Subcutaneous adipose tissue (tissue), 4 donors: ENCODE results near the gene ZBTB5. TPM values are rescaled to one million over a fixed set of nuclear protein-coding genes. Genes with fewer than 3 reads are reported as not detected.

Experiments used
- total RNA-seq, 4 donors: library from RNA; depleted of rRNA; stranded (reverse); fragments of >200 nt; gene quantifications; one replicate each; pipeline ENCODE4 v1.1.0, GENCODE V29; 2016
- TF ChIP-seq, protein P1 (sequence below): fragments of 450-650 bp; IDR thresholded peaks from one replicate; pipeline ENCODE4 v1.5.1; 2016; ENCODE audit warnings: low read depth, mild to moderate bottlenecking, control low read depth, antibody characterized with exemption, moderate library complexity

ZBTB5 gene
- total RNA-seq, 4 donors from 2014 or later = 6.0 to 9.0 (median 7.7) TPM

DNA sequence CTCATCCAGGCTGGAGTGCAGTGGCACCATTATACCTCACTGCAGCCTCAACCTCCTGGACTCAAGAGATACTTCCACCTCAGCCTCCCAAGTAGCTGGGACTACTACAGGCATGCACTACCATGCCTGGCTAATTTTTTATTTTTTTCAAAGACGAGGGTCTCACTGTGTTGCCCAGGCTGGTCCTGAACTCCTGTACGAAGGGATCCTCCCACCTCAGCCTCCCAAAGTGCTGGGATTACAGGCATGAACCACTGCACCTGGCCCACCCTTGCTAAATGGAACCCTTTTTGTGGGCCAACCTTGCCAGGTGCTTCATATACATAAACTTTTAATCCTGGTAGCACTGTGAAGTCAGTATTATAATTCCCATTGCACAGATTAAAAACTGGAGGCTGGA, 41.7 kb downstream of the ZBTB5 start:
- TF ChIP-seq, protein P1, sequence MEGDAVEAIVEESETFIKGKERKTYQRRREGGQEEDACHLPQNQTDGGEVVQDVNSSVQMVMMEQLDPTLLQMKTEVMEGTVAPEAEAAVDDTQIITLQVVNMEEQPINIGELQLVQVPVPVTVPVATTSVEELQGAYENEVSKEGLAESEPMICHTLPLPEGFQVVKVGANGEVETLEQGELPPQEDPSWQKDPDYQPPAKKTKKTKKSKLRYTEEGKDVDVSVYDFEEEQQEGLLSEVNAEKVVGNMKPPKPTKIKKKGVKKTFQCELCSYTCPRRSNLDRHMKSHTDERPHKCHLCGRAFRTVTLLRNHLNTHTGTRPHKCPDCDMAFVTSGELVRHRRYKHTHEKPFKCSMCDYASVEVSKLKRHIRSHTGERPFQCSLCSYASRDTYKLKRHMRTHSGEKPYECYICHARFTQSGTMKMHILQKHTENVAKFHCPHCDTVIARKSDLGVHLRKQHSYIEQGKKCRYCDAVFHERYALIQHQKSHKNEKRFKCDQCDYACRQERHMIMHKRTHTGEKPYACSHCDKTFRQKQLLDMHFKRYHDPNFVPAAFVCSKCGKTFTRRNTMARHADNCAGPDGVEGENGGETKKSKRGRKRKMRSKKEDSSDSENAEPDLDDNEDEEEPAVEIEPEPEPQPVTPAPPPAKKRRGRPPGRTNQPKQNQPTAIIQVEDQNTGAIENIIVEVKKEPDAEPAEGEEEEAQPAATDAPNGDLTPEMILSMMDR = no peak

DNA sequence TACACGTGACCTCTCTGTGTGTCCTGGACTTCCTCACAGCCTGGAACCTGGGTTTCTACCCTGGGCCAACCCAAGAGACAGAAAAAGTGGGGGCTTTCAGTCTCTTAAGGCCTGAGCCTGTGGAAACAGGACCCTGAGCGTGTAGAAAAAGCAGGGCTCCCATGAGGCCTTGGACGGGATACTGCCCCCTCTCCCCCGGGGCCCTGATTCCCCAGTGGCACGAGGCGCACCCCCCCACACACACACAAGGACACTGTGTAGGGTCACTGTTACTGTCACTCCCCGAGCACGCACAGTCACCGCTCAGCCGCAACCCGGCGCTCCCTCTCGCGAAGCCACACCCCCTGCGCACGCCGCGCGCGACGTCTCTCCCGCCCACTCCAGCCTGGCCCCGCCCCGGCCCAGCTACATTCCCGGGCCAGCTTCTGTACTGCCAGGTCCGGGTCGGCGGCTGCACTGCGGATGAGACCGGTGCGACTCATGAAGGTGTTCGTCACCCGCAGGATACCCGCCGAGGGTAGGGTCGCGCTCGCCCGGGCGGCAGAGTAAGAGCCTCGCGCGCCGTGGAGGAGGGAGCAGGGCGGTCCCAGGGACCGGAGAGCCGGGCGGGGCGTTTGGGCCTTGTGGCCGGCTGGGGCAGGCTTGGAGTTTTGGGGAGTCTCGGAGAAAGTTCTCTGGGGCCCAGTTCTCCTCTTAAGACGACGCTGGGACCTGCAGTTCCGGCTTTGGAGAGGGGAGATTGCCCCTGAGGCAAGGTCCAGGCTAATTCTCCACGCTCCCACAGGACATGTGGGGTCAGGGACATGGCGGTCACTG, 42.8 kb downstream of the ZBTB5 start, which contains the start of gene GRHPR:
Gene GRHPR, plus strand, starts transcription at position 408 of the 816 bp plus-strand sequence. Its CDS starts 55 bp downstream, at position 463.
- TF ChIP-seq, protein P1 = no peak

DNA sequence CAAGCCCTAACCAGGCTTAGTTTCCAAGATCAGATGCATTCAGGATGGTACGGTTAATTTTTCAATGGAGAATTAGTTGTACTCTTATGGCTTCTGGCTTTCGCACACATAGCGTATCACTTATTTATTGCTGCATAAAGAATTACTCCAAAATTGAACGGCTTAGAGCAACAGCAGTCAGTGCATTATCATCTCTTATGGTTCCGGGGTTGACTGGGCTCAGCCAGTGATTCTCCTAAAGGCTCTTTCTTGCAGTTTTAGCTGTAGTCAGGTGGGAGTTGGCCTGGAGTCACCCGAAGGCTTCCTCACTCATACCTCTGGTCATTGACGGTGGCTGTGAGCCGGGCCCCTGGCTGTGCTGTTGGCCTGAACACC, 43.3 kb downstream of the ZBTB5 start:
- TF ChIP-seq, protein P1 = no peak

DNA sequence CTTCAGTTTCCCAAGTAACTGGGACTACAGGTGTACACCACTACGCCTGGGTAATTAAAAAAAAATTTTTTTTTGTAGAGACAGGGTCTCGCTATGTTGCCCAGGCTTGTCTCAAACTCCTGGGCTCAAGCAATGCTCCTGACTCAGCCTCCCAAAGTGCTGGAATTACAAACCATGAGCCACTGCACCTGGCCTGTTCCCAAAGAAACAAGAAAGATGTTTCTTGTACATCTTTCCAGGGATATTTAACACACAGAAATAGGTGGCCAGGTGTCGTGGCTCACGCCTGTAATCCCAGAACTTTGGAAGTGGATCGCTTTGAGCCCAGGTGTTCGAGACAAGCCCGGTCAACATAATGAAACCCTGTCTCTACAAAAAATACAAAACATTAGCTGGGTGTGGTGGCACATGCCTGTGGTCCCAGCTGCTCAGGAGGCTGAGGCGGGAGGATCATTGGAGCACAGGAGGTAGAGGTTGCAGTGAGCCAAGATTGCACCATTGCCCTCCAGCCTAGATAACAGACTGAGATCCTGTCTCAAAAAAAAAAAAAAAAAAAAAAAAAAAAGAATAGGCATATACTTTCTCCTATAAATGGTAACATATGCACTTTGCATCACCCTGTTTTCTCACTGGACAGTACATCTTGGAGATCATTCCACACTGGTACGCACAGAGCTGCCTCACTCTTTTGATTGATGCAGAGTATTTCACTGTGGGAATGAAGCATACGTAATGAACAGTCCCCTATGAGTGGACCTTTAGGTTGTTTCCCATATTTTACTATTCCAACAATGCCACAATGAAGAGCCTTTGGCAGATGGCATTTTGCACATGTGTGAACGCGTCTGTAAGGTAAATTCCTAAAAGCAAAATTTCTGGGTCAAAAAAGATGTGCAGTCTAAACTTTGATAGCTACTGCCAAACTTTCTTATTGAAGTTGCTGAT, 44.7 kb downstream of the ZBTB5 start:
- TF ChIP-seq, protein P1 = no peak

DNA sequence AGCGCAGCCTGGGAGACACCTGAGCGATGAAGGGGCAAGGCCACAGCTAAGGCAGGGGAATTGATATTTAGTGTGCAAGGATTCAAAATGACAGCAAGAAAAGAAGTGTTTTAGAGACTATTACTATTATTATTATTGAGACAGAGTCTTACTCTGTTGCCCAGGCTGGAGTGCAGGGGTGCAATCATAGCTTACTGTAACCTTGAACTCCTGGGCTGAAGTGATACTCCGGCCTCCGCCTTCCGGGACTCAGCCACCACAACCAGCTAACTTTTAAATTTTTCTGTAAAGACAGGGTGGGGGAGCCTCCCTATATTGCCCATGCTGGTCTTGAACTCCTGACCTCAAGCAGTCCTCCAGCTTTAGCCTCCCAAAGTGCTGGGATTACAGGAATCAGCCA, 46.0 kb downstream of the ZBTB5 start:
- TF ChIP-seq, protein P1 = no peak

DNA sequence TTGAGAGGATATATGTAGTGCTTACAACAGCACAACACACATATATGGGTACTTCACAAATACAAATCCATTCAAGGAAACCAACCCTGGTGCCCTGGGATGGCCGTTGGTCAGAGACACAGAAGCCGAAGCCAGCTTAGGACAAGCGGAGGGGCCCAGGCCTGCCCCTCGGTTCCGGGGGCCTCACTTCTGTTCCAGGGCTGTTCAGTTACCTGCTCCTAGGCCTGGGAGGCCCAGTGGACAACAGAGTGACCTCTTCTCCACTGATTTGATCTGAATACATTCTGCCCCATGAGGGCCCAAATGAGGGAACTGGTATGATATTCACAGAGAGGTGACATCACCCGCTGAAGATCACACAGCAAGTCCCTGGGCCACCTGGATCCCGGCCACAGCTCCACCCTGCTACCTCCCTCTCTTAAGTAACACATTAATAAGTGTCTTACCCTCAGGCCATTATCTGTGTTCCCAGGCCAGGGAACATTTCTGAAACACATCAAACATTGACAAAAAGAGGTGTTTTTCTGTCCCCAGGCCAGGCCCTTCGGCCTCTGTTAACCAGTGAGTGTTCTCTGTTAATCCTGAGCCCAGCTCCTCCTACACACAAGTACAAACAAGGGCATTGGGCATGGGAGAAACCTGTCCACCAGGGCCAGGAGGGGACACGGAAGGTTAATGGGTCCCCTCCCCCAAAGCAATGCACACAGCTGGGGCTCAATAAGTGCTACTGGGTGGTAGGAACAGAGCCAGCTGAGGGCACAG, 47.2 kb downstream of the ZBTB5 start:
- TF ChIP-seq, protein P1 = no peak
